Measurements from ENCODE around the gene PRMT5.
"Not testable (repeated sequence)": the region's sequence is repeated elsewhere in the genome, so short reads cannot be mapped to it uniquely, and the experiment has no call there.

Gene PRMT5

GRCh38 chr14:22918804-22919600, 10.2 kb downstream of the PRMT5 start, which contains the start of gene RBM23:
Gene RBM23, minus strand, starts transcription at chr14:22919149.
- TF ChIP-seq CTCF (IDR thresholded peaks at IDR 0.05; ENCODE audit: low read depth, low read length) = no peak
- DNase-seq (ENCODE audit: extremely low read depth, low read depth) = peak; percentile 100

- DNase-seq (ENCODE audit: extremely low read depth, low read depth) = no peak
- TF ChIP-seq CTCF (IDR thresholded peaks at IDR 0.05; ENCODE audit: low read depth, low read length) = no peak
Observed at GRCh38 chr14:22915886-22916521, 13.2 kb downstream of the PRMT5 start.

GRCh38 chr14:22914836-22915235, 14.3 kb downstream of the PRMT5 start:
- not testable (repeated sequence) for DNase-seq (ENCODE audit: extremely low read depth, low read depth)

- DNase-seq (ENCODE audit: extremely low read depth, low read depth) = no peak
- no peak for TF ChIP-seq CTCF (IDR thresholded peaks at IDR 0.05; ENCODE audit: low read depth, low read length)
Observed at GRCh38 chr14:22910916-22911315, 18.3 kb downstream of the PRMT5 start.

GRCh38 chr14:22908601-22909000, 20.6 kb downstream of the PRMT5 start:
- no peak for TF ChIP-seq CTCF (IDR thresholded peaks at IDR 0.05; ENCODE audit: low read depth, low read length)
- no peak for DNase-seq (ENCODE audit: extremely low read depth, low read depth)

GRCh38 chr14:22907429-22907828, 21.7 kb downstream of the PRMT5 start:
- no peak for DNase-seq (ENCODE audit: extremely low read depth, low read depth)
- no peak for TF ChIP-seq CTCF (IDR thresholded peaks at IDR 0.05; ENCODE audit: low read depth, low read length)

- no peak for DNase-seq (ENCODE audit: extremely low read depth, low read depth)
Observed at GRCh38 chr14:22906073-22906472, 23.1 kb downstream of the PRMT5 start.

More at GRCh38 chr14:22906073-22906472, 23.1 kb downstream of the PRMT5 start:
- no peak for TF ChIP-seq CTCF (IDR thresholded peaks at IDR 0.05; ENCODE audit: low read depth, low read length)
